Measurements from ENCODE around the gene CBX2.
A peak's percentile ranks its signal among the peaks of the same experiment; 100 is the strongest.

Gene CBX2

DNA sequence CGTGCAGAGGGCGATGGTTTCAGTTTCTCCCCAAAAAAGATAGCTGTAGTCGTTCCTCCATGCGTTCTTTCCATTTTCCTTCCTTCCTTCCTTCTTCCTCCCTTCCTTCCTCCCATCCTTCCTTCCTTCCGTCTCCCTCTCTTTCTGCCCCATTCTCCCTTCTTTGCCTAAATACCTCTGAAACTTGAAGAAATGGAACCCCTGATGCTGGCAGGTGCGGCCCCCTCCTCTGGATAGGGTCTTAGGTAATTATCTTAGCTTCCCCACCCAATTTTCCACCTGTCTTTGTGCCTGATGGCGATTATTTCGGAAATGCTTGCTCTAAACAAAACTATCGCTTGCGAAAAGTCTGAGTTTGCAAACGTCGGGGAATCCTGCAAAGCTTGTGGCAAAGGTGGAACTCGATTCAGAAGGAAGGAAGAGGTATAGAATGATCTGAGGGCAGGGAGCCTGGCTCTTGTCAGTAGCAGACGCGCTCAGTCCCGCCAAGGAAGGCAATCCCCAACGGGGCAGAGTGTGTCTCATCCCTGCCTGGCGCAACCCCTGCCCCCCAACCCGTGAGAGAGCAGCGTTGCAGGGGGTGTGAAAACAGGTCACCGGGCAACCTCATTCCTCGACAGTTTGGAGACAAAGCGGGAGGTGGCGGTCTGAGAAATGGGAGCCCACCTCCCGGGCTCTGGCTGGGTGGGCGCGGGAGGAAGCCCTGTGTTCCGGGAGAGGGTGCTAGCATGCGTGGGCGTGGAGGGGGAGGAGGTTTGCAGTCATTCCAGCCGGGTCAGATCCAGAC lies 21.8 kb downstream of the CBX2 start:
- DNase-seq (ENCODE audit: low read depth in 2 of 2): no peak

DNA sequence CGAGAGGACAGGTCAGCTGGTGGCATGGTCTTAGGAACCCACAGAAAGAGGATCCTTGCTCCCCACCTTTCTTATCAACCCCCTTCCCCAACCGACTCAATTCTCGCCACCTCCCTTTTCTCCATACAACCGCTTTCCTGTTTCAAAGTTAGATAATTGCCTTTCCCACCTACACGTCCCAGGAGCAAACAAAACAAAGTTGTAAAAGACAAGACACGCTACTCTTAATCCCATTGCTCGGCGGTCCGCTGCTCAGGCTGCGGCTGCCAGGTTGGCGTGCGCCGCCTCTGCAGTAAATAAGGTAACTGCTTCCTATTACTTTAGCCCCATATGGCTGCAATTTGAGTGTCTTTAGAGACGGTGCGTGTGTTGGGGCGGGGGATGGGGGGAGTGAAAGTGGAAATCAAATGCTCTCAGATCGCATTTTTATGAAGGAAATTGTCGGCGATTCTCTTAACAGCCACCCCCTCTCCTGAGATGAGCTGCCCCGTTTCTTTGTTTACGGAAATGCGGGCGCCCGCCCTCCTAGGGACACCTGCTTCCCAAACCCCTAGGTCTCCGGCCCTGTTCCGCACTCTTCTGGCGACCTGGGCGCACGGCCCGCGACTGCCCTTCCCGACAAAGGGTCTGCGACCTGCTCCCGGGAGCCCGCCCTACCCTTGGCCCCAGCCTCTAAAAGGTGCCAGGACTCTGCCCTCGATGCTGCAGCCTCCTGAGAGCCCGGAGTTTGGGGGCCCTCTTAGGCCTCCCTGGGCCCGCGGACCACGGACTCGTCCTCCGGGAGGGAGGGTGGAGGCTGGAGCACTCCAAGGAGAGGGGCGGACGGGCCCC lies 22.6 kb downstream of the CBX2 start:
- no peak for DNase-seq (ENCODE audit: low read depth in 2 of 2)

DNA sequence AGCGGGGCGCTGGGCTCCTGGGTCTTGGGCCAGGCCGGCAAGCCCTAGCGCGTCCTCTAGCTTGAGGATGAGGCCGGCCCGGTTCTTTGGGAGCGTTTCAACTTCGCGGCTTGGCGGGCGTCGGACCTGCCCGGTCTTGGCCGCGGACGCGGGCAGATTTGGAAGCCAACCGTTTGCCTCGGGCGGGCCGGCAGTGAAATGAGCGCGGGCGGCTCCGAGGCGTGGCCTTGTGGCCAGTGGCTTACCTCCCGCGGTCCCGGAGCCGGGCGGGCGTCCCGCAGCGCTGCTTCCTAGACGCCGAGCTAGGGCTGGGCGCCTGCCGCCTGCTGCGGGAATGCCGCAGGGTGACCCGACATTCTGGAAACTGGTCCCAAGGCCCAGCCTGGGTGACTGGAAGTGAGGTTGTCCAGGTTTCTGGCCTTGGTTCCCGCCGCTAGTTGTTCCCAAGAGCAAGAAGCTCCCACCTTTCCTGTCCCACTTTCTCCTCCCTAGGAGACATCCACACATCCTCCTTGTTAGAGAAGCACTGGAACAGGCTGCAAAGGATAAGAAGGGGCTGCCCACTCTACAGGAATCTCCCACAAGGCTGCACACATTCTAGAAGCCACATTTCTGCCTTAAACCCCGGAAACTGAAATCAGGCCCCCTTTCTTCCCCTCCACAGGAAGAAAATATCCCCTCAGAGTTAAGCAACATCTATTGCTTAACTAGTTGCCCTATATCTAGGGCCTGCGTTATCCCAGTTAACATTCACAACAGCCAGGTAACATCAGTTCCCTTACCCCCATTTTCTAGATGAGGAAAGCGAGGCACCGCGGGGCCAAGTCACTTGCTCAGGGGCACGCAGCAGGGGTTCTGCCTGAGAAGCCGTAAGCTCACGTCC lies 23.4 kb downstream of the CBX2 start:
- no peak for DNase-seq (ENCODE audit: low read depth in 2 of 2)

DNA sequence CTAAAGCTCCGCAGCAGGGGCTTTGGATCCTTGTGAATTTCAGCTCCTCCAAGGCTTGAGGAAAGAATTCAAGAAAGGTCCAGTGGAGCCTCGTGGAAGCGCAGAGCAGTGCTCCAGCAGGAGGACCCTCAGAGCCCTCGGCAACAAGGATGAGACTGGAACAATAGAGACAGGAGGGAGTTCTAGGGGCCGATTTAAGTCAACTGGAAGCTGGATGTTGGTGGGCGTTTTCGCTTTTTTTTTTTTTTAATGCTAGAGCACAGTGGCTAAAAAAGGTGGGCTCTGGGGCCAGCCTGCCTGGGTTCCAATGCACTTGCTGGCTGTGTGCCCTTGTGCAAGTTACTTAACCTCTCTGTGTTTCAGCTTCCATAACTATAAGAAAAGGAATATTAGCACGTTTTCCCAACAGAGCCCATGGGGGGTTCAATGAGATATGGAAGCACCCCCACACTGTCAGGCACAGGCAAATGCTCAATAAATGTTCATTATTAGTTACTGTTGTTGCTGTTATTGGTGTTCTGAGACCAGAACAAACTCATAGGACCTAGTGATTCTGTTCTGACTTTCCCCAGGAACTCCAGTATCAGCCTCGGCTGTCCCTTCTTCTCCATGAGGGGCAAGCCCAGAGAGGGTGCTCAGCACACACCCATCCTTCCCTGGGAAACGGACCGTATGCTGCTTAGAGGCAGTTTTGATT lies 24.2 kb downstream of the CBX2 start:
- DNase-seq (ENCODE audit: low read depth in 2 of 2): no peak

DNA sequence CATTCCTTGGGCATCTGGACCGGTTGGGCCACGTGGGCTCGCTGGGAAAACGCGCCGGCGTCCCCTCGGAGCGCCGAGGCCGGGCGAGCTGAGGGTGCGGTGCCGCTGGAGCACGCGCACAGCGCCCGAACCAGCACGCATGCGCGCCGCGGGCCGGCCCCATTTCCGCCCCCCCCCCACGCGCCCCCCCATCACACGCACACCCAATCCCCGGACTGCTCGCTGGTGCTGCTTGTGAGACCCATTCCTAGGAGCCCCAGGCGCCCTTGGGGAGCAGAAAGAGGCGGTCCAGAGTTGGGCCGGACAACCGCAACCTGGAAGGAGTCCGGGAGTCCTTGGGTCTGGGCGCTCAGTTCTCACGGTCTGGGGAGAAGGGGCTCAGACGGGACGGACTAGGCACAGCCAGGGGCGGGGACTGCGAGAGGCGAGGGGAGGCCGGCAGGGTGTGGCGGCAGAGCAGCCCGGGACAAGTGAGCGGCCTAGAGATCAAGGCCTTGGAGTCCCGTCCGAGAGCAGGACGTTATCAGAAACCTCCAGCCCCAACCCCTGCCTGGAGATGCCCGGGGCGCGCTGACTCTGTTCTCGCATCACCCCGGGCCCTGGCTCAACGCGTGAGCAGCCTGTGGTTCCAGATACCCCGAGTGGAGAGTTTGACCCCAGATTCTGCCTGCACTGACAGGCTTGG lies 24.9 kb downstream of the CBX2 start:
- DNase-seq (ENCODE audit: low read depth in 2 of 2): no peak

DNA sequence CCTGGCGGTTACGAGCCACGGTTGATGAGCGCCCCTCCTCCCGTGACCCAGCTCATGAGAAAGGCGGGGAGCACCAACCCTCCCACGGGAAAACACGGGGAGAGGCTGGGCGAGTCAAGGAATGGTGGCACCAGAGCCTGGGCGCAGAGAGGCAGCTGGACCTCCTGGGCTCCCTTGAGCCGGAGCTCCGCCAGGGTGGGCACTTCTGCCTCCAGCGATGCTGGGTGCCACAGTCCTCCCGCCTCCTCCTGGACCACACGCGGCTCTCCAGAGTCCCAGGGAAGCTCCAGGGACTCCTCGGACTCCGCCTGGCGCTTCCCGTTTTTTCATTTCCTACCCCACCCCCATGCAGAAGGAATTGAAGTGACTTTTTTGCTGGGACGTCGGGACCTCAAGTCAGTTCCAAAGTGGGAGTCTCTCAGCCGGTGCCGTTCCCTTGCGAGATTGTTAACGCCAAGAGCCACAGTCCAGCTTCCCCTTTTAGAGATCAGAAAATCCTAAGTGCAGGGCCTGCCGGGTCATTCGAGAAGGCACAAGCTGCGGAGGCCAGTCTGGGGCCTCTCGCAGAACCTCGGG lies 25.6 kb downstream of the CBX2 start:
- no peak for DNase-seq (ENCODE audit: low read depth in 2 of 2)

DNA sequence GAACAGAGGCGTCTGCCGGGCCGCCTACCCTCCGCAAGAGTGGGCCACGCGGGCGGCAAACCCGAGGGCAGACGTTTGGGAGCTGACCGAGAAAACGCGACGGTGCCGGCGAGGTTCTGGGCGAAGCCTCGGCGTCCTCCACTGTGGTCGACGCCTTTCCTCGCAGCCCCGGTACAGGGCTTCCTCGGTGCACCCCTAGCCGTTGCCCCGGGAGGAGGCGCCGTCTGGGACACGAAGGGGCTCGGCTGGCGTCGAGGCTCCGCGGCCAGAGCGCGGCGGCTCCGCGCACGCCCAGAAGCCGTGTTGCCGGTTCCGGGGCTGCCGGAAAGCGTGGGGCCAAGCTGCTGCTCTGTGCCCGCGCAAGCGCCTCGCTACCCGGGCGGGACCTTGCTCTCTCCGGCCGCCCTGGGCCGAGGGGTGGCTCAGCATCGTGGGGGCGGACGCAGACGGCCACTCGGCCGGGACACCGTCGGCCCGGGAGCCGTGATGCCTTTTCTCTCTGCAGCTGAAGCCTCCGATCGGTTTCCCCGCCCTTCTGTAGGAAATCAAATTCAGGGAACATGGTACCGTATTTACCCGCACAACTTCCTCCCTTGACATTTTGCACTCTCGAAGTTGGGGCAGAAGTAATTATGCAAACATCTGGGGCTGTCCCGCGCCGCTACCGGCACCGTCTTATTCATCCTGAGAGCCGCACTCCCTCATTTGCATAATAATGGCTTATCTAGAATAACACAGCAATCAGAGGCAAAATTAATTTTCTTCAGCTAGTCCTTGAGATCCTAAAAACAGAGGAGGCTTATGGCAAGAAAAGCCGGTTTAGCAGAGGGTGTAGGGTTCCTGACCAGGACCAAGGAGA lies 26.3 kb downstream of the CBX2 start:
- peak; percentile 61 to 69 for DNase-seq (ENCODE audit: low read depth in 2 of 2)

DNA sequence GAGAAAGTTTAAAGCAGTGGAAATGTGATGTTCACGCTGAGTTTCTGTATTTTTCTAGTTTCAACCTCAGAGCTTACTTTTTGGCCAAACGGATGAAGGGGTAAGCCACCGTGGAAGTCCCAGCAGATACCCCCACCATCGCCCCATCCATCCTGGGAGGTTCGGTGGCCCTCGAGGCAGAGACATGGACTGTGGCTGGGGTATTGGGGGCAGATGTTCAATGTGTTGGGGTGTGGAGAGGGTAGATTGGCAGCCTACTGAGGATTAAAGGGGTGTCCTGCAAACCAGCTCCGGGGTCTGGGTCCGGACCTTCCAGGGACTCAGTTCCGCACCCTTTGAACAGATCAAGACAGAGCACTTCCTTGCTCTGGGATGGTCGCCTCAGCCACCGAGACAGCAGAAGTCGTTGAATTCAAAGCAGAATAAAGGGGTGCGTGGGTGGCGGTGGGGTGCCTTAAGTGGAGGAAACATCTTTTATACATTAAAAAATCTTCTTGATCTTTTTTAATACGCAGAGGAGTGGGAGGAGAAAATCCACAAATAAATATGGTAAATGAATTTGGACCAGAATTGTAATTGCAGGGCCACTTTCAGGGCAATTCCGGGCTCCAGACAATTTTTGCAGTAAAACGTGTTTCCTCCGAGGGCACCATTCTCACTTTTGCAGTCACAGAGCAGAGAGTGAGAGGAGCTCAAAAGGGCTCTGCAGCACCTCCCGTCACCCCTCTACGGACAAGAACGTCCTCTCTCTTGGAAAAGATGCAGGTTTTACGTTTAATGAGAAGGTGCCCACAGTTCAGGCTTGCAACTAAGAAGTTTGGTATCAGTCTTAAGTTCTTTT lies 27.1 kb downstream of the CBX2 start:
- no peak for DNase-seq (ENCODE audit: low read depth in 2 of 2)

DNA sequence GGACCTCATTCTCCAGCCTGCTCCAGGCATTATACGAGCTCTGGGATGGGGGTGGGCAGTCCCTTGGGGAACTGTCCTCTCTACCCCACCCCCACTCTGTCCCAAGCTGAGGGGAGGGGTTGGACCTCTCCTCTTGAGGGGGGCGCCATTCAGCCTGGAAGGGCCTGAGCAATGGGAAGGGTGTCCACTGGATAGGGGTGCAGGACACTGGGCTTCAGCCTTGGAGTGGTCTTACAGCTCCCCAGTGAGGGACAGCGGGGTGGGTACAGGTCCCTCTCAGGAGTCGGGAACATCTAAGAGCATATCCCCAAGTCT lies 28.5 kb downstream of the CBX2 start:
- DNase-seq (ENCODE audit: low read depth in 2 of 2): no peak

DNA sequence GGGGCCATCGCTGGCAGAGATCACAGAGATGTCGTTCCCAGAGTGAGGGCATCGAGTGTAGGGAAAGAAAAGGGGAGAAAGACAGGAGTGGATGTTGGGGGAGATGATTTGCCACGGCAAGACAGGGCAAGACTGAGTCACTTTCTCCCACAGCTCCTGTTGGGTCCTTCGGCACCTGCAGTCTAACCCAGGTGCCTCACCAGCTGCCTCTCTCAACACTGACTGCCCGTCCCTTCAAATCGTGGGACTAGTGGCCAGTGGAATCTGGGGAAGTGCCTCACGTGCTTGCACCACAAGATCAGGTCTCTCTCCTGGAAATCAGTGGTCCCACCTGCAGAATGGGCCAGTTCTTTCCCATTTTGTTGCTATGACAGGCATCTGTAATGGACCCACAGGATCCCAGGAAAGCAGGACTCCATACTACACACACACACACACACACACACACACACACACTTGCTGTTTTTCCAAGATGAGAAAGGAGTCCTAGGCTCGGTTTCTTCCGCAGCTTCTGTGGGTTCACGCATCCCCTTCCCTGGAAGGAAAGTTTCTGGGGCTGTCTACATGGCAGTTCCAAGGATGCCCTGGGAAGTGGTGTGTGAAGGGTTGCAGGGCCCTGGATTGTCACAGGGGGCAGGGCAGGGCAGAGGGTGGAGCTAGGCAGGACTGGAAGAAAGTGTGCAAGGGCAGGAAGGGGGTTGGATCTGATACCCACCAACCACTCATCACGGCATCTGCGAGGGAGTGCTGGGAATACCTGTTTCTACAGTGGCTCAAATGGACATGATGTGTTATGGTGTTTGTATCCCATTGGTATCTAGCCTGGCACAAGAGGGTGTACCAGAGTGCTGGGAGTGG lies 29.1 kb downstream of the CBX2 start:
- DNase-seq (ENCODE audit: low read depth in 2 of 2): no peak

DNA sequence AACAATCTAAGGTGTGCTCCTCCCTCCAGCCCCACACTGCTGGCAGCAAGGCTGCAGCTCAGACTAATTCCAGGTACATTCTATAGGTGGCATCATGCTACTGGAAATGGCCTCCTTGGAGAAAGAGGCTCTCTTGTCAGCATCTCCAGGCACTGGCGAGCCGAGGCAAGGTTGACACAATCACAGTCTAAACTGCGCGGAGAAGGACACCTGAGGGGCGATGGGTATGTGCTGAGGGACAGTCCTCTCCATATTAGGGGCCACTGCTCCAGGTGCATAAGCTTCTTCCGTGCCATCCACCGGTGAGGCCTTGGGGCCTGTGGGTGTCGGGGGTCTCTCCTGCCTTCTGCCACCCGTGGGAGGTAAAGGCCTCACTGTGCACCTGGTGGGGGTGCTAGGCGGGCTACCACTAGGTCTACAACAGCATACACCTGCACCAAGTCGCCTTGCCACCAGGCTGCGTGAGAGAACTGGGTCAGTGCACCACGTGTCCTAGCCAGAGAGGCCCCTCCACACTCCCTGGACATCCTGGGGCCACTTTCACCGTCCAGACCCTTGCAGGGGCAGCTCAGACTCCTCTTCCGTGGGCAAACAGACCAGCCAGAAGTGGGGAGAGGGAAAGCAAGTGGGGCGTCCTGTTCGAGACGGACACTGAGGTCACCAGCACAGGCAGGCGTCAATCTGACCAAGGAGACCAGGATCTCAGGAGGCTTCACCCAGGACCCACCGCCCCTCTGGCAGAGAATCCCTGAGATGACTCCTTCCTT lies 31.0 kb downstream of the CBX2 start:
- no peak for DNase-seq (ENCODE audit: low read depth in 2 of 2)

DNA sequence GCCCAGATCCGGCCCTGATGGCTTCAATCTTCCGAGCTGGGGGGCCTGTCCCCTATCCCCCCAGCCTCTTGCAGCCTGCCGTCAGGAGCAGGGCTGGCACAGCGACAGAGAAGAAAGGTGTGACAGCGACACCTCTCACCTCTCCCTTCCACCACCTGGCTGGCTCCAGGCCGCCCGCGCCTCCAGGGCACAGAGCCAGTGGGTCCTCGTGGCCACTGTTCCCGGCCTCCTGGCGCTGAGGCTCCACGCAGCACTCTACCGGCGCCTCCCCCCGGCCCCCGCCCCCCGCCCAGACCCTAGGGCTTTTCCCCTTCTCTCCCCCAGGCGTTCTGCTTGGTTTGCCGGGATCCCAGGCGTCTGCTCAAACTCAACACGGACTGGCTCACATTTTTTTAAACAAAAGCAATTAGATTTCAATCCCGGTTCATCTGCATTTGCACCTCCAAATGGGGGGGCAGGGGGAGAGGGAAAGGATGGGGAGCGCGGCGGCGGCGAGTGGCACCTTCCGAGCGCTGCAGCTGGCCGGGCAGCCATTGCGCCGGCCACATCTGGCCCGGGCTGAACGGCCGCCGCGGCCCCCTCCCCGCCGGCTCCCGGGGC lies 31.7 kb downstream of the CBX2 start:
- DNase-seq (ENCODE audit: low read depth in 2 of 2): no peak

DNA sequence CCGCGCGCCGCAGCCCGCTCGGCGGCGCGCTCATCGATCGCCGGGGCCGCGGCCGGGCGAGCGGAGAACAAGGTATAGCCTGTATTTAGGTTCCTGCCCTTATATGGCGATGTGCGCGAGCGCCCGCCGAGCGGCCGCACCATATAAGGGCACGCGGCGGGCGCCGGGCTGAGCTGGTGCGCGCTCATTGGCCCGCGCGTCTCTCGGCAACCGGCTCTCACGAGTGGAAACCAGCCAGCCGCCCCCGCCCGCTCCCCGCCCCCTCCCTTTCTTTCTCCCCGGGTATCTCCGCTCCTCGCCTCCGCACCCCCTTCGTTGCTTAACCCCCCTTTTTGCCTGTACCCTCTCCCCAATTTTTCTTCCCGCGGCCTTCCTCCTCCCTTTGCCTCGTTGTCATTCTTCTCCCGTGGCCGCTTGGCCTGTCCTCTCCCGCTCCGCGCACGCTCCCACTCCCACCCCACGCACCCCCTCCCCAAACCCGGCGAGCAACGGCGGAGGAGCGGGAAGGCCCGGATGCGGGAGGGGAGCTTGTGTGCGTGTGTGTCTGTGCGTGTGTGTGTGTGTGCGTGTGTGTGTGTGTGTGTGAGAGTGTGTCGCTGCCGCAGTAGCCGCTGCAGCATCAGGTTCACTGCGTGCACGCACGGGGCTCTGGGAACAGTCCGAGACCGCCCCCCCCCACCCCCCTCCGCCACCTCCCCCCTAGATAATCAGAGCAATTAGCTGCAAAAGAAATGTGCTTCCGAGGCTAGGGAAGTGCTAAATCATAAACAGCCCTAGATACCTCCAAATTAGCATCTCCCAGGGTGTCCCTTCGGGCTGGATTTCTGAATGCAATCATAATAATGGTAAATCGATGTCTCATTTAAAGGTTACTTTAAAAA lies 32.4 kb downstream of the CBX2 start:
- DNase-seq (ENCODE audit: low read depth in 2 of 2): peak; percentile 61 to 67

DNA sequence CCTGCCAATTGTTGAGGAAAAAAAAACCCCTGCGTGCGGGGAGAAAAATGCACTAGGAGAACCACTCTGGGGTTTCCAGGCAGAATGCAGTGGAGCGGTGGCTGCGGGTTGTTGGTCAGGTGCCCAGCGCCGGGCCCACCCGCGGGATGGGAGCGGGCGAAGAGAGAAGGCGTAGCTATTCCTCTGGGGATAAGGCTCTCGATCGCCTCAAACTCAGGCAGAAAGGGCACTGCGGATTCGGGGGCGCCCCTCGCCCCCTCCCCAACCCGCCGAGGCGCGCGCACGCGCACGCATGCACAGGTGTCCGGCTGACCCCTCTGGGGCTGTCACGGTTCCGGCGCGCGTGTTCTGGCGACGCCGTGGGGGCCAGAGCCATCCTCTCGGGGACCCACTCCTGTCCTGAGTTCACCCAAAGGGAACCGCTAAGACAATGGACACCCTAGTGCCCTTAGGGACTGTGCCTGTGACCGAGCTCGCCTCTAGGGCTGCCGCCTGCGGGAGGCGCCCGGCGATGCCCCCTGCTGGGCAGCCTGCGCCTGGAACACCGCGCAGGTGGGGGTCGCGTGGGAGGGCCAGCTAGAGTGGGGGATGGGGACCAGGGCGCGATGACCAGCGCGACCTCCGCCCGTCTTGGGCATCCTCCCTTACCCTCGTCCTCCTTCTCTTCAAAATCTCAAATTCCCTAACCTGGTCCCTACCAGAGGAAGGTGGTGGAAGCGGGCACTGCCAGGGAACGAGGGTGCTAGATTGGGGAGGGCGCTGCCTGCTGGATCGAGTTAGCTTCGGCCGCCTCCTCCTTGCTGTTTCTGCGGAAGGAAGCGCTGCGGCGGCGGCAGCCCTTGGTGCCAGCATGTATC lies 33.3 kb downstream of the CBX2 start:
- no peak for DNase-seq (ENCODE audit: low read depth in 2 of 2)

DNA sequence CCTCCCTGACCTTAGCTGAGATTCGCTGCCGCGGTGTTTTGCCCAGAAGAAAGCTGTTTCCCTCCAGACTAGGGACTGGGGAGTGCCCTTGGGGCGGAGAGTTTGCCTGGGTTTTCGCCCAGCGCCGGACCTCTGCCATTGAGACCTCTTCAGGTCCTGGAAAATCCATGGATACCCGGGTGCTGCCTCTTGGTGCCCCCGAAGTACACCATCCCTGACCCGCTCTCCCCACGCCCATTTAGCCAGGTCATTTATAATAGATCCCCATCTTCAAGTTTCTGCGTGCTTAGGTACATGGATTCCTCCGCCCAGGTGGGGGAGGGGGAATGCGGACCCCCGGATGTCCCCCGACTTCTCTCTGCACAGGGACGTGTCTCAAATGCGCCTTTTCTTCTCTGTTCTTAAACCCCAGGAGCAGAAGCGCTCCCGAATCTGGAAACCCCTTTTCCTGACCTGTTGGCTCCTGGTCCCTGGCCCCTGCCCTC lies 34.0 kb downstream of the CBX2 start:
- DNase-seq (ENCODE audit: low read depth in 2 of 2): no peak
